ENCODE results near the gene POLD1.

DNA sequence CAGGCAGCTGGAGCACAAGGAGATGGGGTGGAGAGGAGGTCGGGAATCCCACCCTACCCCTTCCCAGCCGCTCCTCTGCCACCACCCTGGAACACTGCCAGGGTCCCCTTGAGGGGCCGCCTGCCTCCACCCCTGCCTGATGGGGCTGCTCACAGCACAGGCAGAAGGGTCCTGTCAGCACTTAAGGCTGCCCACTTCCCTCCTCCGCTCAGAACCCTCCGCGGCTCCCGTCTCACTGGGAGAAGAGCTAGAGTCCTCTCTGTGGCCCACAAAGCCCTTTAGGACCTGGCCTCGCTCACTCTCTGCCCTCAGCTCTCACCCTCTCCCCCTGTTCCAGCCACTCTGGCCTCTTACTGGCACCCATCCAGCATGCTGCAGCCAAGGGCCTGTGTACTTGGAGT, 3.4 kb upstream of the POLD1 start:
- TF ChIP-seq, protein P1, sequence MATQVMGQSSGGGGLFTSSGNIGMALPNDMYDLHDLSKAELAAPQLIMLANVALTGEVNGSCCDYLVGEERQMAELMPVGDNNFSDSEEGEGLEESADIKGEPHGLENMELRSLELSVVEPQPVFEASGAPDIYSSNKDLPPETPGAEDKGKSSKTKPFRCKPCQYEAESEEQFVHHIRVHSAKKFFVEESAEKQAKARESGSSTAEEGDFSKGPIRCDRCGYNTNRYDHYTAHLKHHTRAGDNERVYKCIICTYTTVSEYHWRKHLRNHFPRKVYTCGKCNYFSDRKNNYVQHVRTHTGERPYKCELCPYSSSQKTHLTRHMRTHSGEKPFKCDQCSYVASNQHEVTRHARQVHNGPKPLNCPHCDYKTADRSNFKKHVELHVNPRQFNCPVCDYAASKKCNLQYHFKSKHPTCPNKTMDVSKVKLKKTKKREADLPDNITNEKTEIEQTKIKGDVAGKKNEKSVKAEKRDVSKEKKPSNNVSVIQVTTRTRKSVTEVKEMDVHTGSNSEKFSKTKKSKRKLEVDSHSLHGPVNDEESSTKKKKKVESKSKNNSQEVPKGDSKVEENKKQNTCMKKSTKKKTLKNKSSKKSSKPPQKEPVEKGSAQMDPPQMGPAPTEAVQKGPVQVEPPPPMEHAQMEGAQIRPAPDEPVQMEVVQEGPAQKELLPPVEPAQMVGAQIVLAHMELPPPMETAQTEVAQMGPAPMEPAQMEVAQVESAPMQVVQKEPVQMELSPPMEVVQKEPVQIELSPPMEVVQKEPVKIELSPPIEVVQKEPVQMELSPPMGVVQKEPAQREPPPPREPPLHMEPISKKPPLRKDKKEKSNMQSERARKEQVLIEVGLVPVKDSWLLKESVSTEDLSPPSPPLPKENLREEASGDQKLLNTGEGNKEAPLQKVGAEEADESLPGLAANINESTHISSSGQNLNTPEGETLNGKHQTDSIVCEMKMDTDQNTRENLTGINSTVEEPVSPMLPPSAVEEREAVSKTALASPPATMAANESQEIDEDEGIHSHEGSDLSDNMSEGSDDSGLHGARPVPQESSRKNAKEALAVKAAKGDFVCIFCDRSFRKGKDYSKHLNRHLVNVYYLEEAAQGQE (IDR thresholded peaks at IDR 0.05), result no peak
- TF ChIP-seq, protein P2, sequence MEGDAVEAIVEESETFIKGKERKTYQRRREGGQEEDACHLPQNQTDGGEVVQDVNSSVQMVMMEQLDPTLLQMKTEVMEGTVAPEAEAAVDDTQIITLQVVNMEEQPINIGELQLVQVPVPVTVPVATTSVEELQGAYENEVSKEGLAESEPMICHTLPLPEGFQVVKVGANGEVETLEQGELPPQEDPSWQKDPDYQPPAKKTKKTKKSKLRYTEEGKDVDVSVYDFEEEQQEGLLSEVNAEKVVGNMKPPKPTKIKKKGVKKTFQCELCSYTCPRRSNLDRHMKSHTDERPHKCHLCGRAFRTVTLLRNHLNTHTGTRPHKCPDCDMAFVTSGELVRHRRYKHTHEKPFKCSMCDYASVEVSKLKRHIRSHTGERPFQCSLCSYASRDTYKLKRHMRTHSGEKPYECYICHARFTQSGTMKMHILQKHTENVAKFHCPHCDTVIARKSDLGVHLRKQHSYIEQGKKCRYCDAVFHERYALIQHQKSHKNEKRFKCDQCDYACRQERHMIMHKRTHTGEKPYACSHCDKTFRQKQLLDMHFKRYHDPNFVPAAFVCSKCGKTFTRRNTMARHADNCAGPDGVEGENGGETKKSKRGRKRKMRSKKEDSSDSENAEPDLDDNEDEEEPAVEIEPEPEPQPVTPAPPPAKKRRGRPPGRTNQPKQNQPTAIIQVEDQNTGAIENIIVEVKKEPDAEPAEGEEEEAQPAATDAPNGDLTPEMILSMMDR (IDR thresholded peaks at IDR 0.05; ENCODE audit: low read depth, low read length, missing input control), result no peak
- TF ChIP-seq JUND (IDR thresholded peaks at IDR 0.05) (no peak), MAX (IDR thresholded peaks at IDR 0.05) (no peak), EGR1 (IDR thresholded peaks at IDR 0.05; ENCODE audit: low read depth in 2 of 2) (no peak), GABPA (IDR thresholded peaks at IDR 0.05 in 1 of 2, conservative IDR thresholded peaks at IDR 0.05 in 1 of 2) (no peak)
- TF ChIP-seq, protein P3, sequence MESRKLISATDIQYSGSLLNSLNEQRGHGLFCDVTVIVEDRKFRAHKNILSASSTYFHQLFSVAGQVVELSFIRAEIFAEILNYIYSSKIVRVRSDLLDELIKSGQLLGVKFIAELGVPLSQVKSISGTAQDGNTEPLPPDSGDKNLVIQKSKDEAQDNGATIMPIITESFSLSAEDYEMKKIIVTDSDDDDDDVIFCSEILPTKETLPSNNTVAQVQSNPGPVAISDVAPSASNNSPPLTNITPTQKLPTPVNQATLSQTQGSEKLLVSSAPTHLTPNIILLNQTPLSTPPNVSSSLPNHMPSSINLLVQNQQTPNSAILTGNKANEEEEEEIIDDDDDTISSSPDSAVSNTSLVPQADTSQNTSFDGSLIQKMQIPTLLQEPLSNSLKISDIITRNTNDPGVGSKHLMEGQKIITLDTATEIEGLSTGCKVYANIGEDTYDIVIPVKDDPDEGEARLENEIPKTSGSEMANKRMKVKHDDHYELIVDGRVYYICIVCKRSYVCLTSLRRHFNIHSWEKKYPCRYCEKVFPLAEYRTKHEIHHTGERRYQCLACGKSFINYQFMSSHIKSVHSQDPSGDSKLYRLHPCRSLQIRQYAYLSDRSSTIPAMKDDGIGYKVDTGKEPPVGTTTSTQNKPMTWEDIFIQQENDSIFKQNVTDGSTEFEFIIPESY (IDR thresholded peaks at IDR 0.05), result no peak

Measured in liver (tissue), 3 donors.